ENCODE data around the gene NCKAP1. TPM values are rescaled to one million over a fixed set of nuclear protein-coding genes. Genes with fewer than 3 reads are reported as not detected.
A peak's percentile ranks its signal among the peaks of the same experiment; 100 is the strongest.

The NCKAP1 gene
- total RNA-seq, 6 experiments from 2014 or later, result 115 to 160 (median 146) TPM

- DNase-seq, result no peak
- no peak for TF ChIP-seq CTCF (IDR thresholded peaks at IDR 0.05)
- Mint-ChIP-seq H3K27me3 (ENCODE audit: insufficient read depth) (peaks cover 11% of the 10 kb centered on the region), H3K9me3 (no peaks in the 10 kb centered on the region), H3K27ac (no peak overlapping the region), H3K4me1 (ENCODE audit: low read depth) (peaks cover 24% of the 10 kb centered on the region), H3K36me3 (ENCODE audit: low read depth) (peaks cover 6% of the 10 kb centered on the region; the same call in 1 of the 2 replicates), H3K4me3 (no peak overlapping the region)
These were observed 2.3 kb upstream of the NCKAP1 start for GRCh38 chr2:183040604-183041003.

GRCh38 chr2:183037553-183038340 lies 510 bp downstream of the NCKAP1 start:
- DNase-seq, result no peak
- peaks cover 6% of the 10 kb centered on the region; the same call in 1 of the 2 replicates for H3K36me3 Mint-ChIP-seq (ENCODE audit: low read depth)
- peaks cover 2% of the 10 kb centered on the region for H3K27me3 Mint-ChIP-seq (ENCODE audit: insufficient read depth)
- H3K4me3 Mint-ChIP-seq, result peak overlapping the region; percentile 97
- H3K27ac Mint-ChIP-seq, result peak overlapping the region; percentile 97
- no peaks in the 10 kb centered on the region for H3K9me3 Mint-ChIP-seq
- no peak for TF ChIP-seq CTCF (IDR thresholded peaks at IDR 0.05)
- H3K4me1 Mint-ChIP-seq (ENCODE audit: low read depth), result peaks cover 53% of the 10 kb centered on the region

GRCh38 chr2:183037074-183037552 lies 1.1 kb downstream of the NCKAP1 start:
- peaks cover 6% of the 10 kb centered on the region; the same call in 1 of the 2 replicates for H3K36me3 Mint-ChIP-seq (ENCODE audit: low read depth)
- peak; percentile 18 for DNase-seq
- TF ChIP-seq CTCF (IDR thresholded peaks at IDR 0.05), result no peak
- H3K27ac Mint-ChIP-seq, result peak overlapping the region; percentile 97
- H3K27me3 Mint-ChIP-seq (ENCODE audit: insufficient read depth), result peaks cover 2% of the 10 kb centered on the region
- no peaks in the 10 kb centered on the region for H3K9me3 Mint-ChIP-seq
- peaks cover 58% of the 10 kb centered on the region for H3K4me1 Mint-ChIP-seq (ENCODE audit: low read depth)
- H3K4me3 Mint-ChIP-seq, result peak overlapping the region; percentile 97

- peaks cover 65% of the 10 kb centered on the region for H3K4me1 Mint-ChIP-seq (ENCODE audit: low read depth)
- H3K27ac Mint-ChIP-seq, result peak overlapping the region; percentile 97
- H3K36me3 Mint-ChIP-seq (ENCODE audit: low read depth), result peaks cover 6% of the 10 kb centered on the region; the same call in 1 of the 2 replicates
- TF ChIP-seq CTCF (IDR thresholded peaks at IDR 0.05), result no peak
- DNase-seq, result no peak
- H3K9me3 Mint-ChIP-seq, result no peaks in the 10 kb centered on the region
- H3K27me3 Mint-ChIP-seq (ENCODE audit: insufficient read depth), result peaks cover 2% of the 10 kb centered on the region
- peak overlapping the region; percentile 97 for H3K4me3 Mint-ChIP-seq
These were observed 2.1 kb downstream of the NCKAP1 start for GRCh38 chr2:183035954-183036669.

- Mint-ChIP-seq H3K36me3 (ENCODE audit: low read depth) (peaks cover 6% of the 10 kb centered on the region; the same call in 1 of the 2 replicates), H3K27ac (peak overlapping the region; percentile 64), H3K4me3 (peak overlapping the region; percentile 97), H3K4me1 (ENCODE audit: low read depth) (peaks cover 71% of the 10 kb centered on the region), H3K27me3 (ENCODE audit: insufficient read depth) (peaks cover 2% of the 10 kb centered on the region), H3K9me3 (no peaks in the 10 kb centered on the region)
- peak; percentile 72 for DNase-seq
- no peak for TF ChIP-seq CTCF (IDR thresholded peaks at IDR 0.05)
These were observed 2.8 kb downstream of the NCKAP1 start for GRCh38 chr2:183035298-183035953.
